RWPE1 (cell line): ENCODE results near the gene B3GALT5.

Experiments
- CTCF ChIA-PET: fragments of 350-600 bp; sonication (Branson Sonifier 250); formaldehyde crosslinking; extraction: SDS; loops from one replicate; lab custom pipeline; 2021; lab: Yijun Ruan, JAX
- POLR2A ChIA-PET: fragments of 400-600 bp; formaldehyde crosslinking; extraction: SDS; loops from one replicate; lab custom pipeline; 2020; ENCODE audit warnings: antibody characterized with exemption; ENCODE audit not compliant: low non-redundant PET; lab: Yijun Ruan, JAX
- DNase-seq: peaks from one replicate; pipeline ENCODE4 v3.0.0; 2012; ENCODE audit warnings: low spot score
- H3K27ac ChIP-seq: fragments of 450-650 bp; 2 replicates; pipeline ENCODE4 v1.5.1; 2017
- CTCF ChIP-seq: fragments of 450-650 bp; conservative IDR thresholded peaks from 2 replicates; pipeline ENCODE4 v1.5.1; 2017; ENCODE audit warnings: low read depth, mild to moderate bottlenecking

B3GALT5 gene

GRCh38 chr21:39602076-39602689 lies 10.6 kb upstream of the B3GALT5 start:
- ChIA-PET POLR2A (no interaction called here), CTCF (interaction anchor here (0.6 to 0.9 kb wide), 2 partner anchors 84 to 1863 kb away, joined by 3 read pairs; no protein-coding TSS in a partner anchor)
- DNase-seq: no peak
- TF ChIP-seq CTCF: no peak
- H3K27ac ChIP-seq: no peak overlapping the region

- no peak overlapping the region for H3K27ac ChIP-seq
- ChIA-PET CTCF (interaction anchor here (0.5 to 0.9 kb wide), 2 partner anchors 84 to 190 kb away, joined by 3 to 5 read pairs; no protein-coding TSS in a partner anchor), POLR2A (no interaction called here)
- TF ChIP-seq CTCF: no peak
- DNase-seq: no peak
Measured at GRCh38 chr21:39602793-39603192, 9.9 kb upstream of the B3GALT5 start.

GRCh38 chr21:39604951-39605350 lies 7.8 kb upstream of the B3GALT5 start:
- H3K27ac ChIP-seq: no peak overlapping the region
- CTCF ChIA-PET: no interaction called here
- DNase-seq: no peak
- TF ChIP-seq CTCF: no peak
- POLR2A ChIA-PET: no interaction called here

- no peak for TF ChIP-seq CTCF
- H3K27ac ChIP-seq: no peak overlapping the region
- CTCF ChIA-PET: interaction anchor here (0.6 kb wide), 1 partner anchor 14 kb away, joined by 4 read pairs; no protein-coding TSS in a partner anchor
- POLR2A ChIA-PET: no interaction called here
- no peak for DNase-seq
Measured at GRCh38 chr21:39610703-39611102, 2.0 kb upstream of the B3GALT5 start.

- ChIA-PET POLR2A (no interaction called here), CTCF (interaction anchor here (0.6 kb wide), 1 partner anchor 21 kb away, joined by 3 read pairs; no protein-coding TSS in a partner anchor)
Measured at GRCh38 chr21:39611551-39612190, 1.1 kb upstream of the B3GALT5 start.

More at GRCh38 chr21:39611551-39612190, 1.1 kb upstream of the B3GALT5 start:
- H3K27ac ChIP-seq: no peak overlapping the region
- DNase-seq: no peak
- TF ChIP-seq CTCF: no peak
